RPMI8226 (cell line): ENCODE data around the gene GRID2.

Source experiments
- DNase-seq: peaks from one replicate; pipeline ENCODE4 v3.0.0-alpha.2; 2015

The GRID2 gene

GRCh38 chr4:93718233-93718632 is 1414.5 kb downstream of the GRID2 start:
- DNase-seq = no peak

GRCh38 chr4:93719552-93719951 is 1415.8 kb downstream of the GRID2 start:
- DNase-seq = no peak

- DNase-seq = no peak
Observed at GRCh38 chr4:93722446-93722845, 1418.7 kb downstream of the GRID2 start.

- no peak for DNase-seq
Observed at GRCh38 chr4:93730251-93730650, 1426.5 kb downstream of the GRID2 start.

- no peak for DNase-seq
Observed at GRCh38 chr4:93730760-93731159, 1427.0 kb downstream of the GRID2 start.

GRCh38 chr4:93731456-93731855 is 1427.7 kb downstream of the GRID2 start:
- DNase-seq = no peak

- DNase-seq = no peak
Observed at GRCh38 chr4:93732509-93732908, 1428.7 kb downstream of the GRID2 start.

GRCh38 chr4:93740890-93741289 is 1437.1 kb downstream of the GRID2 start:
- DNase-seq = no peak

GRCh38 chr4:93743022-93743421 is 1439.3 kb downstream of the GRID2 start:
- DNase-seq = no peak

- DNase-seq = no peak
Observed at GRCh38 chr4:93743635-93744034, 1439.9 kb downstream of the GRID2 start.

- DNase-seq = no peak
Observed at GRCh38 chr4:93744961-93745360, 1441.2 kb downstream of the GRID2 start.

- DNase-seq = no peak
Observed at GRCh38 chr4:93746031-93746430, 1442.3 kb downstream of the GRID2 start.

- no peak for DNase-seq
Observed at GRCh38 chr4:93747220-93747619, 1443.5 kb downstream of the GRID2 start.

- DNase-seq = peak; percentile 12
Observed at GRCh38 chr4:93748373-93749291, 1444.9 kb downstream of the GRID2 start.

- no peak for DNase-seq
Observed at GRCh38 chr4:93749292-93749761, 1445.6 kb downstream of the GRID2 start.

- DNase-seq = no peak
Observed at GRCh38 chr4:93751411-93751810, 1447.6 kb downstream of the GRID2 start.

GRCh38 chr4:93756101-93756500 is 1452.3 kb downstream of the GRID2 start:
- no peak for DNase-seq

GRCh38 chr4:93759506-93759905 is 1455.7 kb downstream of the GRID2 start:
- no peak for DNase-seq

- DNase-seq = no peak
Observed at GRCh38 chr4:93760284-93760683, 1456.5 kb downstream of the GRID2 start.

- DNase-seq = no peak
Observed at GRCh38 chr4:93761286-93761685, 1457.5 kb downstream of the GRID2 start.

GRCh38 chr4:93764639-93765246 is 1461.0 kb downstream of the GRID2 start:
- peak; percentile 54 for DNase-seq

- DNase-seq = no peak
Observed at GRCh38 chr4:93767917-93768316, 1464.2 kb downstream of the GRID2 start.

- no peak for DNase-seq
Observed at GRCh38 chr4:93770201-93770600, 1466.4 kb downstream of the GRID2 start.
